IMR-90 (cell line): ENCODE data around the gene TEAD2. TPM values are rescaled to one million over a fixed set of nuclear protein-coding genes. Genes with fewer than 3 reads are reported as not detected.

Source experiments
- ATAC-seq: fragments of 200-7000 bp; cut with Tn5 transposase; 2 replicates; pipeline ENCODE4 v1.9.1; 2020; ENCODE audit warnings: low read depth, mild to moderate bottlenecking, moderate library complexity
- BruUV-seq: library from RNA; stranded (reverse); fragments of 400-500 nt; replicated peaks from 2 replicates; lab custom pipeline; 2021; lab: Mats Ljungman, UMichigan
- CTCF ChIA-PET: fragments of 300-600 bp; formaldehyde crosslinking; extraction: SDS; loops from one replicate; lab custom pipeline; 2021; ENCODE audit warnings: antibody characterized with exemption; lab: Yijun Ruan, JAX
- POLR2A ChIA-PET: fragments of 300-600 bp; sonication (Branson Sonifier 250); formaldehyde crosslinking; loops from one replicate; lab custom pipeline; 2022; ENCODE audit warnings: antibody characterized with exemption; ENCODE audit not compliant: unreplicated experiment; lab: Charles Lee
- DNase-seq: peaks from one replicate; pipeline ENCODE4 v3.0.0; 2013
- H2AFZ ChIP-seq: replicated peaks from 2 replicates; pipeline ENCODE3; 2013; ENCODE audit warnings: low read length, mild to moderate bottlenecking; ENCODE audit not compliant: poor library complexity
- H2AK5ac ChIP-seq: 2 replicates; pipeline ENCODE4 v1.6.1; 2013; ENCODE audit warnings: low read depth, low read length, inconsistent platforms
- H2AK9ac ChIP-seq: replicated peaks from 2 replicates; pipeline ENCODE3; 2013; ENCODE audit warnings: mild to moderate bottlenecking, low read depth, low read length, moderate library complexity; ENCODE audit not compliant: poor library complexity
- H2BK120ac ChIP-seq: 2 replicates; pipeline ENCODE4 v1.6.1; 2013; ENCODE audit warnings: low read depth, low read length, inconsistent platforms
- H2BK15ac ChIP-seq: 3 replicates; pipeline ENCODE4 v1.6.1; 2013; ENCODE audit warnings: low read depth, low read length, inconsistent platforms
- H2BK20ac ChIP-seq: 2 replicates; pipeline ENCODE4 v1.6.1; 2013; ENCODE audit warnings: low read depth, mild to moderate bottlenecking, inconsistent platforms, low read length, moderate library complexity
- H2BK5ac ChIP-seq: 2 replicates; pipeline ENCODE4 v1.6.1; 2013; ENCODE audit warnings: mild to moderate bottlenecking, low read depth, low read length, inconsistent platforms; ENCODE audit not compliant: poor library complexity, severe bottlenecking
- H3K14ac ChIP-seq: replicated peaks from 2 replicates; pipeline ENCODE4 v1.6.1; 2013; ENCODE audit warnings: low read depth, low read length, inconsistent platforms
- H3K18ac ChIP-seq: 2 replicates; pipeline ENCODE4 v1.6.1; 2013; ENCODE audit warnings: low read depth, low read length, control low read depth
- H3K23ac ChIP-seq: 2 replicates; pipeline ENCODE4 v1.6.1; 2013; ENCODE audit warnings: low read depth, low read length, inconsistent platforms
- H3K27ac ChIP-seq: 2 replicates; pipeline ENCODE4 v1.5.1; 2013; ENCODE audit warnings: mild to moderate bottlenecking, control low read depth, low read length; ENCODE audit not compliant: insufficient read depth
- H3K27me3 ChIP-seq: 2 replicates; pipeline ENCODE4 v1.6.1; 2013; ENCODE audit warnings: low read length; ENCODE audit not compliant: control insufficient read depth, insufficient read depth
- H3K36me3 ChIP-seq: 2 replicates; pipeline ENCODE4 v1.6.1; 2013; ENCODE audit warnings: low read length, mixed read lengths; ENCODE audit not compliant: control insufficient read depth, insufficient read depth
- H3K4ac ChIP-seq: 2 replicates; pipeline ENCODE4 v1.6.1; 2013; ENCODE audit warnings: low read depth, low read length, inconsistent platforms
- H3K4me1 ChIP-seq: 2 replicates; pipeline ENCODE4 v1.6.1; 2013; ENCODE audit warnings: low read length, mixed read lengths; ENCODE audit not compliant: control insufficient read depth, insufficient read depth
- H3K4me2 ChIP-seq: 2 replicates; pipeline ENCODE4 v1.6.1; 2013; ENCODE audit warnings: low read depth, mild to moderate bottlenecking, control low read depth, low read length, moderate library complexity
- H3K4me3 ChIP-seq: 2 replicates; pipeline ENCODE4 v1.5.1; 2013; ENCODE audit warnings: low read depth, mild to moderate bottlenecking, control low read depth, low read length, moderate library complexity; ENCODE audit not compliant: insufficient read depth
- H3K56ac ChIP-seq: 2 replicates; pipeline ENCODE4 v1.6.1; 2013; ENCODE audit warnings: low read length, inconsistent platforms; ENCODE audit not compliant: insufficient read depth; ENCODE audit errors: extremely low read depth
- H3K79me1 ChIP-seq, 2 experiments: 2 replicates each; pipeline ENCODE4 v1.6.1; 2013; ENCODE audit warnings: low read length in 2 of 2, inconsistent platforms in 1 of 2, low read depth in 1 of 2
- H3K9ac ChIP-seq: 2 replicates; pipeline ENCODE4 v1.6.1; 2013; ENCODE audit warnings: low read depth, low read length, control low read depth
- H3K9me1 ChIP-seq: 2 replicates; pipeline ENCODE4 v1.6.1; 2013; ENCODE audit warnings: low read length, inconsistent platforms; ENCODE audit not compliant: insufficient read depth
- H3K9me3 ChIP-seq: 2 replicates; pipeline ENCODE4 v1.6.1; 2013; ENCODE audit warnings: low read length; ENCODE audit not compliant: control insufficient read depth, insufficient read depth
- H4K20me1 ChIP-seq: 2 replicates; pipeline ENCODE4 v1.6.1; 2013; ENCODE audit warnings: low read length, inconsistent platforms; ENCODE audit not compliant: insufficient read depth
- H4K5ac ChIP-seq: 2 replicates; pipeline ENCODE4 v1.6.1; 2013; ENCODE audit warnings: mild to moderate bottlenecking, low read depth, low read length, control low read depth
- H4K8ac ChIP-seq, 2 experiments: 2 replicates each; pipeline ENCODE4 v1.6.1; 2013; ENCODE audit warnings: low read depth in 2 of 2, low read length in 2 of 2, control low read depth in 1 of 2, inconsistent platforms in 1 of 2
- H4K91ac ChIP-seq: 2 replicates; pipeline ENCODE4 v1.6.1; 2013; ENCODE audit warnings: low read depth, low read length, inconsistent platforms; ENCODE audit not compliant: insufficient read depth
- CEBPB ChIP-seq: IDR thresholded peaks from 2 replicates; pipeline ENCODE4 v1.6.1; 2012; ENCODE audit warnings: low read depth, low read length, improper control_type of control experiment
- NFE2L2 ChIP-seq: fragments of 150-350 bp; IDR thresholded peaks from 2 replicates; pipeline ENCODE4 v1.6.1; 2016; ENCODE audit warnings: low read depth, mild to moderate bottlenecking, low read length
- USF2 ChIP-seq: fragments of 150-350 bp; IDR thresholded peaks from 2 replicates; pipeline ENCODE4 v1.6.1; 2017; ENCODE audit warnings: mild to moderate bottlenecking, antibody characterized with exemption, low read length, low read depth
- WGBS, 2 experiments: methylation state at CpG; one replicate each; pipeline versions ENCODE4 v1.1.5 to v1.1.7; 2013; ENCODE audit warnings: missing lambda C conversion rate in 2 of 2; ENCODE audit not compliant: insufficient read length in 1 of 2; ENCODE audit errors: extremely low coverage in 2 of 2; 5-methylcytosine and 5-hydroxymethylcytosine counted together
- dilution Hi-C: fragments of 300-500 bp; cut with HindIII; formaldehyde crosslinking; loops from one replicate; pipeline ENCODE4 v1.14.3; 2018; ENCODE audit warnings: low sequenced_read_pairs; ENCODE audit not compliant: unreplicated experiment
- in situ Hi-C: fragments of 300-500 bp; cut with MboI; formaldehyde crosslinking; loops from 3 replicates; pipeline ENCODE4 v1.14.3; 2019; ENCODE audit warnings: low sequenced_read_pairs, inconsistent platforms, mixed read lengths
- intact Hi-C: fragments of 100-400 bp; cut with micrococcal nuclease; formaldehyde crosslinking; loops from 2 replicates; pipeline ENCODE4 v1.10.0; 2022
- polyA plus RNA-seq, 3 experiments: library from polyadenylated mRNA; depleted of rRNA; stranded (reverse); fragments of >200 nt; gene quantifications; 2 replicates each; pipeline ENCODE4 v1.2.3, GENCODE V29; 2012; ENCODE audit warnings: low replicate concordance in 1 of 3
- total RNA-seq: library from RNA; depleted of rRNA; stranded (reverse); fragments of >200 nt; gene quantifications from 2 replicates; pipeline ENCODE4 v1.2.3, GENCODE V29; 2012

The TEAD2 gene
- total and polyA plus RNA-seq, 2 of the 4 experiments (the other 2 are of a cell fraction): 30.8 to 33.6 TPM

- Histone ChIP-seq H2BK5ac (no peak overlapping the region), H2BK15ac (no peak overlapping the region), H3K9me3 (no peaks in the 10 kb centered on the region), H2AK5ac (no peak overlapping the region), H2BK120ac (no peak overlapping the region), H3K36me3 (peaks cover 75% of the 10 kb centered on the region), H3K18ac (no peak overlapping the region), H3K27ac (no peak overlapping the region), H4K5ac (no peak overlapping the region), H3K23ac (no peak overlapping the region), H3K27me3 (no peaks in the 10 kb centered on the region), H3K4me3 (no peak overlapping the region), H3K4me1 (no peaks in the 10 kb centered on the region), H3K4ac (no peak overlapping the region), H3K9me1 (0 out of 2 replicates have a peak, but pooled peaks cover 6% of the 10 kb centered on the region), H3K79me1 (peaks cover 0 to 26% of the 10 kb centered on the region in 2 experiments; a peak in 3 of 4 replicates), H4K91ac (no peak overlapping the region), H4K8ac (no peak overlapping the region), H3K56ac (no peak overlapping the region), H2AK9ac (no peak overlapping the region), H3K4me2 (no peak overlapping the region), H3K14ac (no peak overlapping the region), H3K9ac (no peak overlapping the region), H2BK20ac (no peak overlapping the region), H4K20me1 (peaks cover 13% of the 10 kb centered on the region), H2AFZ (no peak overlapping the region)
- in situ Hi-C loops: no loop called here
- no TSS peak for BruUV-seq
- POLR2A ChIA-PET: no interaction called here
- no peak for TF ChIP-seq NFE2L2
- TF ChIP-seq USF2: peak; percentile 52; the same call in 1 of the 2 replicates
- TF ChIP-seq CEBPB: no peak
- dilution Hi-C loops: no loop called here
- no CpG with 5 or more reads among the region's 12 CpGs for WGBS, 2 experiments
- DNase-seq (no peak), ATAC-seq (no peak)
- CTCF ChIA-PET: no interaction called here
- intact Hi-C loops: no loop called here
Measured at GRCh38 chr19:49348305-49349189, 13.7 kb downstream of the TEAD2 start.
